Dendritic cell treated with granulocyte-macrophage colony-stimulating factor and Interleukin-4, amounts not matched to agents 40 ng/mL and 50 ng/mL, for 4 days (primary cell): ENCODE data around the gene CLN6.

ENCODE experiments used
- H3K27ac Mint-ChIP-seq: one replicate; pipeline ENCODE4 v1.8.0; 2022; ENCODE audit warnings: mild to moderate bottlenecking, mixed read lengths
- H3K27me3 Mint-ChIP-seq: one replicate; pipeline ENCODE4 v1.8.0; 2022; ENCODE audit warnings: mild to moderate bottlenecking, mixed read lengths
- H3K36me3 Mint-ChIP-seq: one replicate; pipeline ENCODE4 v1.8.0; 2022; ENCODE audit warnings: low read depth, mixed read lengths
- H3K4me1 Mint-ChIP-seq: one replicate; pipeline ENCODE4 v1.8.0; 2022; ENCODE audit warnings: low read depth, mixed read lengths
- H3K4me3 Mint-ChIP-seq: one replicate; pipeline ENCODE4 v1.8.0; 2022; ENCODE audit warnings: mild to moderate bottlenecking, moderate library complexity, mixed read lengths
- H3K9me3 Mint-ChIP-seq: one replicate; pipeline ENCODE4 v1.8.0; 2022; ENCODE audit warnings: mixed read lengths
- intact Hi-C: fragments of 100-400 bp; cut with micrococcal nuclease; formaldehyde crosslinking; loops from one replicate; pipeline ENCODE4 v1.15.0; 2022

The CLN6 gene

DNA sequence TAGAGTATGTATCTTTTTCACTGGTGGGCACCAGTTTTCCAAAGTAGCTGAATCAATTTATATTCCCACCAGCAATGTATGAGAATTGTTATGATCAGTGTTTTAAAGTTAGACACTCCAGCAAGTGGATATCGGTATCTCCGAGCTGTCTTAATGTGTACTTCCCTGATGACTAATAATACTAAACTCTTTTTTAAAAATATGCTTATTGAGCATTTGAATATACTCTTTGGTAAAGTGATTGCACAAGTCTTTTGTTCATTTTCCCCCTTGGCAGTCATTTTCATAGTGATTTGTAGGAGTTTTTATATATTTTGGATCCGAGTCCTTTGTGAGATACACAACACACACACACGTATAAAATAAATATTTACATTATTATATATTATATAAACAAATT lies 35.6 kb upstream of the CLN6 start:
- H3K36me3 Mint-ChIP-seq, result no peaks in the 10 kb centered on the region
- intact Hi-C loops, result no loop called here
- no peak overlapping the region for H3K27ac Mint-ChIP-seq
- H3K4me1 Mint-ChIP-seq, result no peaks in the 10 kb centered on the region
- H3K4me3 Mint-ChIP-seq, result no peak overlapping the region
- H3K27me3 Mint-ChIP-seq, result peaks cover 24% of the 10 kb centered on the region
- no peaks in the 10 kb centered on the region for H3K9me3 Mint-ChIP-seq

DNA sequence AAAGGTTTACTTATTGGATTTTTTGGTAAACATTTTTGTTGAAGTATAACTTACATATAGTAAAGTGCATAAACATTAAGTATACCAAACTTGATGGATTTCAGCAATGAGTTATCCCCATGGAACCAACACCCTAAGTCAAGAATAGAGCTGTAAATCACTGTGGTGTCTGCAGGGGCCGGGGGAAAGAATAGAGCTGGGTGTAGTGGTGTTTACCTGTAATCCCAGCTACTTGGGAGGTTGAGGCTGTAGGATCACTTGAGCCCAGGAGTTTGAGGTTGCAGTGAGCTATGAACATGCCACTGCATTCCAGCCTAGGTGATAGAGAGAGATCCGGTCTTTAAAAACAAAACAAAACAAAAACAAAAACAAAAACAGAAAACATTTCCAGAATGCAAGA lies 34.8 kb upstream of the CLN6 start:
- H3K27ac Mint-ChIP-seq, result no peak overlapping the region
- no peaks in the 10 kb centered on the region for H3K36me3 Mint-ChIP-seq
- no peaks in the 10 kb centered on the region for H3K9me3 Mint-ChIP-seq
- intact Hi-C loops, result no loop called here
- no peaks in the 10 kb centered on the region for H3K4me1 Mint-ChIP-seq
- H3K27me3 Mint-ChIP-seq, result peaks cover 23% of the 10 kb centered on the region
- H3K4me3 Mint-ChIP-seq, result no peak overlapping the region

DNA sequence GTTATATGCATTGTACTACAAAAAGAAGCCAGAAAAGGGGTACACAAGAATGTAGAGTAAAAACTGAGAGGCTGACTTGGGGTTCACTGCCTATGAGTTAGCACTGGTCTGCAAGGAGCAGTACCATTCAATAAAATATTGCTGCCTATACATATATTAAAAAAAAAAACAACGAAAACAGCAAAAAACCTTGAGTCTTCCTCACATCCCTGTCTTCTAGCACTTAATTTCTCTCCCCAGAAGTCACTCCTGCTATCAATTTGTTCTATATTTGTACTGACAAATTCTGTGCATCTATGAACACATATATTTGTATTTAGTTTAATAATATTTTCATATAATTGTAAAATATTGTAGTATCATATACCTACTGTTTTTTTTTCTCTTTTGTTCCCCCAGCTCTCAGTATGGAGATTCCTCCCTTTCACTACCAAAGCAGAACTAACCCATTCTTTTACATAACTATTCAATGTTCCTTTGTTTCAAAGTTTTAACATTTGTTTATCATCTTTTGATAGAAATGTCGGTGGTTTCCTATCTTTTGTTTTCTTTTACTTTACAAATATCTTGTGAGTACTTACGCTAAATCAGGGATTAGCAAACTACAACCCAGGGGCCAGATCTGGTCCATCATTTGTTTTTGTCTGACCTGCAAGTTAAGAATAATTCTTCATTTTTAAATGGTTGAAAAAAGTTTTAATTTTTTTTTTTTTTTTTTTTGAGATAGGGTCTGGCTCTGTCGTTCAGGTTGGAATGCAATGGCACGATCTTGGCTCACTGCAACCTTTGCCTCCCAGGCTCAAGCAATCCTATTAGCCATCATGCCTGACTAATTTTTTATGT lies 33.2 kb upstream of the CLN6 start:
- H3K9me3 Mint-ChIP-seq, result no peaks in the 10 kb centered on the region
- no peak overlapping the region for H3K27ac Mint-ChIP-seq
- no peak overlapping the region for H3K4me3 Mint-ChIP-seq
- H3K27me3 Mint-ChIP-seq, result peaks cover 20% of the 10 kb centered on the region
- H3K36me3 Mint-ChIP-seq, result no peaks in the 10 kb centered on the region
- H3K4me1 Mint-ChIP-seq, result no peaks in the 10 kb centered on the region
- intact Hi-C loops, result no loop called here

DNA sequence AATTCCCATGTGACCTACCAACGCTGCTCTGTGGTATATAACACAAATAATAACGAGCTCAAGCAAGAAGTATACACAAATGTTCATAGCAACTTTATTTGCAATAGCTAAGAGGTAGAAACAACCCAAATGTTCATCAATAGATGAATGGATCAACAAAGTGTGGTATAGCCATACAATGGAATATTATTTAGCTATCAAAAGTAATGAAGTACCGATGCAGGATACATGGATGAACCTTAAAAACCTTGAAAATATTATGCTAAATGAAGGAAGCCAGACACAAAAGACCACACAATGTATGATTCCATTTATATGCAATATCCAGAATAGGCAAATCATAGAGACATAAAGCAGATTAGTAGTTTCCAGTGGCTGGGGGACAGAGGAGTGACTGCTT lies 32.5 kb upstream of the CLN6 start:
- Mint-ChIP-seq H3K4me1 (peaks cover 1% of the 10 kb centered on the region), H3K27me3 (peaks cover 15% of the 10 kb centered on the region), H3K27ac (no peak overlapping the region), H3K36me3 (no peaks in the 10 kb centered on the region), H3K4me3 (no peak overlapping the region), H3K9me3 (no peaks in the 10 kb centered on the region)
- intact Hi-C loops, result no loop called here

DNA sequence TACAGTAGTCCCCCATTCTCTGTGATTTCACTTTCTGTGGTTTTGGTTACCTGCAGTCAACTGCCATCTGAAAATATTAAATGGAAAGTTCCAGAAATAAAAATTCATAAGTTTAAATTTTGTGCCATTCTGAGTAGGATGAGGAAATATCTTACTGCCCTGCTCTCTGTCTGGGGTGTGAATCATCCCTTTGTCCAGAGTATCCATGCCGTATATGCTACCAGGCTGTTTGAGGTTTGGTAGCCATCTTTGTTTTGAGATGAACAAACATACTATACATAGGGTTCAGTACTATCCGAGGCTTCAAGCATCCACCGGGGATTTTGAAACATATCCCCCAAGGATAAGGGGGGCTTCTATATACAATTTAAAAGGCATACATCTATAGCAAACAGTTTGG lies 31.7 kb upstream of the CLN6 start:
- Mint-ChIP-seq H3K36me3 (no peaks in the 10 kb centered on the region), H3K27ac (no peak overlapping the region), H3K4me3 (no peak overlapping the region), H3K9me3 (no peaks in the 10 kb centered on the region), H3K27me3 (peaks cover 14% of the 10 kb centered on the region), H3K4me1 (peaks cover 8% of the 10 kb centered on the region)
- intact Hi-C loops, result no loop called here

DNA sequence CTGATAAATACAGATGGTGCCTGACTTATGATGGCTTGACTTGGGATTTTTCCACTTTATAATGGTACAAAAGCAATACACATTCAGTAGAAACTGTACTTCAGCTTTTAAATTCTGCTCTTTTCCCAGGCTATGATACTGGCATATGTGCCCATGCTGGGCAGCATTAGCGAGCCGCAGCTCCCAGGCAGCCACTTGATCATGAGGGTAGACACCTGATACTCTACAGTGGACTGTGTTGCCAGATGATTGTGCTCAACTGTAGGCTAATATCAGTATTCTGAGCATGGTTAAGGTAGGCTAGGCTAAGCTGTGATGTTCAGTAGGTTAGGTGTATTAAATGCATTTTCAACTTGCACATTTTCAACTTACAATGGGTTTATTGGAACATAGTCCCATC lies 30.4 kb upstream of the CLN6 start:
- intact Hi-C loops, result loop anchor here (10.0 kb wide), 1 partner anchor 415 kb away; no protein-coding TSS in a partner anchor
- H3K9me3 Mint-ChIP-seq, result no peaks in the 10 kb centered on the region
- H3K27ac Mint-ChIP-seq, result no peak overlapping the region
- no peaks in the 10 kb centered on the region for H3K36me3 Mint-ChIP-seq
- peaks cover 19% of the 10 kb centered on the region for H3K4me1 Mint-ChIP-seq
- peaks cover 10% of the 10 kb centered on the region for H3K27me3 Mint-ChIP-seq
- H3K4me3 Mint-ChIP-seq, result no peak overlapping the region

DNA sequence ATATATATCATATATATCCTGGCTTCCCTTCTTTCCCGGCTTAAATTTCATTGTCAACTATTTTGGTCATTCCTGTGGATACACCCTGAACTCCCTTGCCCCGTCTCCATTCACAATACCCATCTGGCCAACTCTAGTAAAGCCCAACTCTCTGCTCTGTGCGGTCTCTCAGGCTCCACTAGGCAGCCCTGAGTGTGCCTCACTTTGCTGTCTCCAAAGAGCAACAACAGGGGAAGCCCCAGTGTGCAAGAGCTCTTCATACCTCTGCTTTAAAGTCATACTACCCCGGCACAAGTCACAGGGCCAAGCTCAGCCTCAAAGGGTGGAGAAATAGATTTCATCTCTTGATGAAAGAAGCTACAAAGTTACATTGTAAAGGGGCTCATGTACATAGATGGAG lies 29.2 kb upstream of the CLN6 start:
- H3K27ac Mint-ChIP-seq, result no peak overlapping the region
- peaks cover 3% of the 10 kb centered on the region for H3K27me3 Mint-ChIP-seq

DNA sequence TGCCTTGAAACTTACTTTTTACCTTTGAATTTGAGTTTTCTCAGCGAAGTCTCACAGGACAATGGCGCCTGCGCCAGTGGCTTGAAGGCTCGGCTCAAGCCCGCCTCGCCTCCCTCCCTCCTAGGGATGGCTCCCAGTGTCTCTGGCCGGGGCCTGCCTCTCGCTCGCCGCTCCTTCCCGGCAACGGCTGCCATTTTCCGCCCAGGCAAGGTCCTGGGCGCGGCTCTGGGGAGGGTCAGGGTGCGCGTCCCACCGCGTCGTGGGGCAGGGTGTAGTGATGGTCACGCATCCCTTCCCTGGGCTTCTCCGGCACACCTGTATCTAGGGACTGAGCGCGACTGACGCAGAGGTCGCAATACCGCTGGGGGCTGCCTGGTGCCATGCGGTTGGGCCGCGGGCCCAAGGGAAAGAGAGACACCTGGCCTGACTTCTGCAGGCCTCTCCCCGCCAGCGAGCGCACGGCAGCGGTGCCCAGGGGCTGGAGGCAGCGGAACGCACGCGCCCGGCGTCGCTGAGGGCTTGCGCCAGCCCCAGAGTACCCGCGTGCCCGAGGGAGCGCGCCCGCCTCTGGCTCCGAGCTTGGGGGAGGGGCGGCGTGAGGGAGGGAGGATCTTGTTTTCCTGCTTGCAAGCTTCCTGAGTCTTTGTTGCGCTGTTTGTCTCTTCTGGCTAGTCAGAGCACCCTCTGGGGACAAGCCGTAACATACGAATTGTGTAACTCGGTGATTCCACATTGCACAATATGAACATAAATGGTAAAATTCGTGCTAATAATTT lies 27.3 kb upstream of the CLN6 start:
- peak overlapping the region; percentile 87 for H3K27ac Mint-ChIP-seq
- H3K27me3 Mint-ChIP-seq, result peaks cover 1% of the 10 kb centered on the region
- peaks cover 21% of the 10 kb centered on the region for H3K4me1 Mint-ChIP-seq
- H3K4me3 Mint-ChIP-seq, result peak overlapping the region; percentile 78
- no peaks in the 10 kb centered on the region for H3K36me3 Mint-ChIP-seq
- no peaks in the 10 kb centered on the region for H3K9me3 Mint-ChIP-seq
- intact Hi-C loops, result loop anchor here (2.0 to 10.0 kb wide), 2 partner anchors 22 to 418 kb away; no protein-coding TSS in a partner anchor

More for the DNA sequence above, 29.2 kb upstream of the CLN6 start:
- intact Hi-C loops, result loop anchor here (10.0 kb wide), 1 partner anchor 416 kb away; no protein-coding TSS in a partner anchor
- H3K4me3 Mint-ChIP-seq, result no peak overlapping the region
- H3K36me3 Mint-ChIP-seq, result no peaks in the 10 kb centered on the region
- H3K9me3 Mint-ChIP-seq, result no peaks in the 10 kb centered on the region
- peaks cover 21% of the 10 kb centered on the region for H3K4me1 Mint-ChIP-seq

DNA sequence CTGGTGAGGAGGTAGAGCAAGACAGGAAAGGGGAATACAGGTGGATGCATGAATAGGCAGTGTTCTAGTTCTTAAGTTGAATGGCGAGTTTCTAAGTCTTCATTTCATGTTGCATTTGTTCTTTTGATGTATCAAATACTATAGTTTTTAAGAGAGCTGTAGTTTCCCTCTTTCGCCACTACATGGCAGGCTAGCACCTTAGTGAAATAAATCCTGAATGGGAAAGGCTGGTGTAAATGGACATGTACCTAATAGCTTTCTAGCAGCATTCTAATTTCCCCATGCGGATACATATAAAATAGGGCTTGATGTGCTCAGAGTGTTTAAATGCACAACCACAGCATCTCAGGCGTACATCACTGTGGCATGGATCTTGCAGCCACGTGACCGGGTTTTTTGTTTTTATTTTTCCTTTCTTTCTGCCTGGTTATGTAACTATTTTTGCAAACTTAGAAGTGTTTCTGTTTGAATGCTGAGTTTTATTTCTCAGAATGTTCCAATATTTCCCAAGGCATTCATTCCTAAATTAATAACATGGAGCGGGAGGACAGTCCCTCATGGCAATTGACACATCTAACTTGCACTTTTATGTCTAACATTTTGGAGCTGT lies 23.5 kb upstream of the CLN6 start:
- Mint-ChIP-seq H3K36me3 (no peaks in the 10 kb centered on the region), H3K27me3 (no peaks in the 10 kb centered on the region), H3K4me1 (peaks cover 37% of the 10 kb centered on the region)

DNA sequence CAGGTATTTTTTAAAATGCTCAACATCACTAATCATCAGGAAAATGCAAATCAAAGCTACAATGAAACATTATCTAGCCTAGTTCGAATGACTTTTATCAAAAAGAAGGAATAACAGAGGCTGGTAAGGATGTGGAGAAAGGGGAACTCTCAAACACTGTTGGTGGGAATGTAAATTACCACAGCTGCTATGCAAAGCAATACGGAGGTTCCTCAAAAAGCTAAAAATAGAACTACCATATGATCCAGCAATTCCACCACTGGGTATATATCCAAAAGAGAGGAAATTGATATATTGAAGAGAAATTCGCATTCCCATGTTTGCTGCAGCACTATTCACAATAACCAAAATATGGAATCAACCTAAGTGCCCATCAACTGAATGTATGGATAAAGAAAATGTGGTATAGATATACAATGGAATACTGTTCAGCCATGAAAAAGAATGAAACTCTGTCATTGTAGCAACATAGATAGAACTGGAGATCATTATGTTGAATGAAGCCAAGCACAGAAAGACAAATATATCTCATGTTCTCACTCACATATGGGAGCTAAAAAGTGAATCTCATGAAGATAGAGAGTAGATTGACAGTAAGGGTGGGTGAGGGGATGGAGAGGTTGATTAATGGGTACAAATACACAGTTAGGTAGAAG lies 19.7 kb upstream of the CLN6 start:
- Mint-ChIP-seq H3K27me3 (no peaks in the 10 kb centered on the region), H3K4me3 (peak overlapping the region; percentile 26), H3K36me3 (peaks cover 8% of the 10 kb centered on the region), H3K27ac (peak overlapping the region; percentile 32), H3K4me1 (peaks cover 23% of the 10 kb centered on the region), H3K9me3 (peaks cover 15% of the 10 kb centered on the region)
- intact Hi-C loops, result no loop called here

More for the DNA sequence above, 23.5 kb upstream of the CLN6 start:
- H3K27ac Mint-ChIP-seq, result no peak overlapping the region
- no peak overlapping the region for H3K4me3 Mint-ChIP-seq
- no peaks in the 10 kb centered on the region for H3K9me3 Mint-ChIP-seq
- intact Hi-C loops, result loop anchor here (1.0 to 10.0 kb wide), 3 partner anchors 53 to 422 kb away; no protein-coding TSS in a partner anchor

DNA sequence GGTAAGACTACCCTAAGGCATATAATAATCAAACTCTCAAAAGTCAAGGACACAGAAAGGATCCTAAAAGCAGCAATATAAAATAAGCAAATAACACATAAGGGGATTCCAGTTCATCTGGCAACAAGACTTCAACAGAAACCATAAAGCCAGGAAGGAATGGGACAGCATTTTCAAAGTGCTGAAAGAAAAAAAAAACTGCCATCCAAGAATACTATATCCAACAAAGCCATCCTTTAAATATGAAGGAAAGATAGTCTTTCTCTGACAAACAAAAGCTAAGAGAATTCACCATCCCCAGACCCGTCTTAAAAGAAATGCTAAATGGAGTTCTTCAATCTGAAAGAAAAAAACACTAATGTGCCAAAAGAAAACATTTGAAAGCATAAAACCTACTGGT lies 14.7 kb upstream of the CLN6 start:
- no peak overlapping the region for H3K4me3 Mint-ChIP-seq
- H3K27me3 Mint-ChIP-seq, result no peaks in the 10 kb centered on the region
- peaks cover 26% of the 10 kb centered on the region for H3K9me3 Mint-ChIP-seq
- intact Hi-C loops, result no loop called here
- H3K4me1 Mint-ChIP-seq, result peaks cover 26% of the 10 kb centered on the region
- no peak overlapping the region for H3K27ac Mint-ChIP-seq
- H3K36me3 Mint-ChIP-seq, result peaks cover 8% of the 10 kb centered on the region

DNA sequence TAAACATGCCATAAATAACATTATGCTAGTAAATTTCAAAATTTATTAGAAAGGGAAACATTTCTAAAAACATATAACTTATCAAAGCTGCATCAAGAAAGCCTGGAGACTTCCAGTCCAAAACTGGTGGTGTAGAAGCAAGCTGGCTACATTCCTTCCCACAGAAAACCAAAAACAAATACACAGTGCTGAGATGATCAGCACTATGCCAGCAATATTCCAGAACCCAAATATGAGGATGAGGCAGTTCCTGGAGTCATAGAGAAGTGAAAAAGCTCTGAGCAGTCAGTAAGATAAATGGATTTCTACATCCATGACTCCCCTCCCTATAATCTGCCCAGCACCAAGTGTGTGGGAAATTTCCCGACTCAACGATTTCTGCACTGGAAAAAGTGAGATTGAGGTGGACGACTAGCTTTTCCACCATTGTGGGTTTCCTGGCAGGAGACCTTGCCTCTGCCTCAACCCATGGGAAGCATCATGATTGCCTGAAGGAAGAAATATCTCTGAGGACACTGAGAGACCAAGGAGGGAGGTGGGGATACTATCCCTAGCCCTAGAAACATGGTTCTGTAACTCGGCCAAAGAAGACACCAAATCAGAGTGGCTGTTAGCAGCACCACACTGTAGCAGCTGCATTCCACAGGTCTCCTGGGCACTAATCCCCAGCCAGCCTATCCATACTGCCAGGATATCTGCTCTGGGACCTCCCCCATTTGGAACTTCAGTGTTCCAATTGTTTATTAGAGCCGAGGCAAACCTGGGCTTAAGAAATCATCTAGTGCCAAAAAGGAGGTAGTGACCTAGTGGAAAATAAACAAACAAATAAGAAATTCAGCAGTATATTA lies 11.8 kb upstream of the CLN6 start:
- Mint-ChIP-seq H3K4me1 (peaks cover 8% of the 10 kb centered on the region), H3K4me3 (no peak overlapping the region), H3K27me3 (no peaks in the 10 kb centered on the region), H3K36me3 (peaks cover 8% of the 10 kb centered on the region), H3K27ac (no peak overlapping the region), H3K9me3 (peaks cover 26% of the 10 kb centered on the region)
- intact Hi-C loops, result no loop called here

DNA sequence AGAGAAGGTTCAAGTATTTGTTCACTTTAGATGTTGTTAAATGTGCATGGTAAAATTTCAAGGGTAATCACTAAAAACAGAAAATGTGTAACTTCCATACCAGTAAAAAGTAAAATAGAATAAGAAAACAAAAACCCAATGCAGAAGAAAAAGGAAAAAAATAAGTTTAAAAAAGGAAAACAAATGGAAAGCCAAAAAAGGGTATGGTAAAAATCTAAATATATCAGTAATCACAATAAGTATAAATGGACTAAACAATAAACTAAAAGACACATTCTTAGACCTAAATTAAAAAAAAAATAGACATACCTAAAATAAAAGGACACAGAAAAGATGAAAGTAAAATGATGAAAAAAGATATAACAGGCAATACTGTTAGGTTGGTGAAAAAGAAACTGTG lies 9.5 kb upstream of the CLN6 start:
- peaks cover 15% of the 10 kb centered on the region for H3K4me1 Mint-ChIP-seq
- no peaks in the 10 kb centered on the region for H3K27me3 Mint-ChIP-seq
- no peak overlapping the region for H3K4me3 Mint-ChIP-seq
- no peaks in the 10 kb centered on the region for H3K36me3 Mint-ChIP-seq
- intact Hi-C loops, result no loop called here
- H3K27ac Mint-ChIP-seq, result no peak overlapping the region
- H3K9me3 Mint-ChIP-seq, result peaks cover 10% of the 10 kb centered on the region
